Retinal pigment epithelial cell (primary cell): ENCODE data around the gene ABCC8.

ENCODE experiments used
- DNase-seq: peaks from one replicate; pipeline ENCODE4 v3.0.0-alpha.2; 2010; ENCODE audit warnings: low read depth
- H3K4me3 ChIP-seq: 2 replicates; pipeline ENCODE4 v1.5.1; 2011; ENCODE audit warnings: mild to moderate bottlenecking, low read length, control low read depth, moderate library complexity
- TF ChIP-seq, protein P1 (sequence below): conservative IDR thresholded peaks from 2 replicates; pipeline ENCODE4 v1.5.1; 2011; ENCODE audit warnings: low read depth, low read length, control low read depth, inconsistent platforms

The ABCC8 gene

DNA sequence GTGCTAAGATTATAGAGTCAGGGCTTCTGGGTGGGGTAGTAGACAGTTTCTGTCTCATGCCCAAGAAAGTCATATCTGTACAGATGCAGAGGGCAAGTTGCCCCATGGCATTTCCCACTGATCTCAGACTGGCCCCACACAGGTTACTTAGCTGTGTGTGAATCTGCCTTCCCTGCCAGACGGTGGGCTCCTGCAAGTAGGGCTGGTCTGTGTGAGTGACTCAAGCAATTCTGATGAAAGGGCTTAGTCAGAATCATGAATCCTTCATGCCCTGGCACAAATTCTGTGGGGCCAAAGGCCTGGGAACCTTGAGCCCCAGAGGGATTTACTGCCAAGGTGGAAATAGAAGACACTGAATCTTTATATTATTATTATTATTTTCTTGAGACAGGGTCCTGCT is 37.2 kb upstream of the ABCC8 start:
- TF ChIP-seq, protein P1, sequence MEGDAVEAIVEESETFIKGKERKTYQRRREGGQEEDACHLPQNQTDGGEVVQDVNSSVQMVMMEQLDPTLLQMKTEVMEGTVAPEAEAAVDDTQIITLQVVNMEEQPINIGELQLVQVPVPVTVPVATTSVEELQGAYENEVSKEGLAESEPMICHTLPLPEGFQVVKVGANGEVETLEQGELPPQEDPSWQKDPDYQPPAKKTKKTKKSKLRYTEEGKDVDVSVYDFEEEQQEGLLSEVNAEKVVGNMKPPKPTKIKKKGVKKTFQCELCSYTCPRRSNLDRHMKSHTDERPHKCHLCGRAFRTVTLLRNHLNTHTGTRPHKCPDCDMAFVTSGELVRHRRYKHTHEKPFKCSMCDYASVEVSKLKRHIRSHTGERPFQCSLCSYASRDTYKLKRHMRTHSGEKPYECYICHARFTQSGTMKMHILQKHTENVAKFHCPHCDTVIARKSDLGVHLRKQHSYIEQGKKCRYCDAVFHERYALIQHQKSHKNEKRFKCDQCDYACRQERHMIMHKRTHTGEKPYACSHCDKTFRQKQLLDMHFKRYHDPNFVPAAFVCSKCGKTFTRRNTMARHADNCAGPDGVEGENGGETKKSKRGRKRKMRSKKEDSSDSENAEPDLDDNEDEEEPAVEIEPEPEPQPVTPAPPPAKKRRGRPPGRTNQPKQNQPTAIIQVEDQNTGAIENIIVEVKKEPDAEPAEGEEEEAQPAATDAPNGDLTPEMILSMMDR: no peak
- DNase-seq: no peak
- no peak overlapping the region for H3K4me3 ChIP-seq

DNA sequence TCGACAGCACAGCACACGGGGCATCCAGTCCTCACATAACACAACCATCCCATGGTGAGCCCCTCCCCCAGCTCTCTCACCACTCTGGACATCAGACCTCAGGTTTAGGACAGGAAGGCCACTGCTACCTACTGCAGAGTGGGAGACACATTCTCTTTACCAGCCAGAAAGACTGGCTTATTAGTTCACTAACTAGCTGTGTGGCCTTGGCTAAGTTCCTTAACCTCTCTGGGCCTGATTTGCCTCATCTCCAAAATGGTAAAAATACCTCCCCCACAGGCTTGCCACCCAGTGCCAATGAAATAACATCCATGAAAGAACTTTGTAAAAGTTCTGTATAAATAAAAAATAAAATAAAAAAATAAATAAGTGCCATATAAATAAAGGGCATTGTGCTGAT is 35.5 kb upstream of the ABCC8 start:
- DNase-seq: no peak
- TF ChIP-seq, protein P1: no peak

DNA sequence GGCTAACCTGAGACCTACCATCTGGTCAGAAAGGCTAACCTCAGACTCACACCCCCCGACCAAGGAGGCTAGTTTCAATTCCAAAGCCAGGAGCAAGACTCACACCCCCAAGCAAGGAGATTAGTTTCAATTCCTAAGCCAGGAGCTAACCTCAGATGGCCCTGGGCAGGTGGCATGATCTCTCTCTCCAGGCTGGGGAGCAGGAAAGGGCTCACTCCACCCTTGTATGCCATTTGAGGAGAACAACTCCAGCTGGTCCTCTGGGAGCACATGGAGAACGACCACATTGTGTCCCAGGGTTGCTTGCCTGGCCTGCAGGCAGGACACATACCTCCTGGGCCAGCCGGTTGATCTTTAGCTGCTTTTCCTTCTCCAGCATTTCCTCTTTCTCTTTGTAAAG is 34.9 kb upstream of the ABCC8 start:
- TF ChIP-seq, protein P1: no peak
- no peak for DNase-seq
- H3K4me3 ChIP-seq: no peak overlapping the region

More for the DNA sequence above, 35.5 kb upstream of the ABCC8 start:
- no peak overlapping the region for H3K4me3 ChIP-seq

DNA sequence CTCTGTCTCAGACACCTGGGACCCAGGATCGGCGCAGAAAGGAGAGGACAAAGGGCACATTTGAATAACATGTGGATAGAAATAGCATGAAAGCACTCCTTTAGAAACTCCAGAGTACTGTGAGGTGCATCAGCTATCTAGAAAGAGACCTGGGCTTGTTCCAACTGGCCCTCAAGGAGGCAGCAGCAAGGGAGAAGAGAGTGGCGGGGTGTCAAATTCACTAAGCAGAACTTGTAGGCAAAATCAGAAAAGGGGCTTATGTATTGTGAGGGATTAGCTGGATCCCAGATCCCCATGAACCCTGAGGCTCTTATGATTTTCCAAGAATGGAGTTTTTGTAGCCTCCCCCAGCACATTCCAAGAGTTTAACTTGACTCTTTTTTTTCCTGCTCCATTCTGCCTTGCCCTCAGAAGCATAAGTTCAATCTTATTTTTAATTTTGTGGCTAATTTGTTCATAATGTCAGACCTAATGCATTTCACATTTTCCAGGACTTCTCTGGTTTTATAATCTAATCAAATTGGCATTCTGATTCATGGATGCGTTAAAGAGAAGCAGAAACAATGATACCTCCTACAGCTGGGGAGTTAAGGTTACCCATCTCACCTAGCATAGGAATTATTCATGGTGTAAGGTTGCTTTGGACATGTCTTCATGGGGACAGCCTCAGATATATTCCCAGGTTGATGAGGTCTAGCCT is 34.0 kb upstream of the ABCC8 start:
- DNase-seq: no peak
- TF ChIP-seq, protein P1: no peak
- H3K4me3 ChIP-seq: no peak overlapping the region

DNA sequence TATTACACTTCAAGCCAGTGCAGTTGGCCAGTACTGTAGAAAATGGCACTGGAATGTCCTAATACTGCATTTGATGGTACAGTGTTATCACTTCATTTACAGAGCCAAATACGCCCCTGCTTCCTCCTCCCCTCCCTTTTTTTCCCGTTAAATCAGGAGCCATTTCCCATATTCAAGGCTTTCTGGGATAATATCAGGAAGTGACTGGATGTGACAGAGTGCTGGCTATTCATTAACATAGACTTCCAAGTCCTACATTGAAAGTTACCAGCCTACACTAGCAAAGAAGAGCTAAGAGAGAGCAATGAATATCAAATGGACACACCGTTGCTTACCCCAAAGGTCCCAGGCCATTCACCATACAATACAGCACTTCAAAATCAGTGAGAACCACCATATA is 32.1 kb upstream of the ABCC8 start:
- H3K4me3 ChIP-seq: no peak overlapping the region
- DNase-seq: no peak
- TF ChIP-seq, protein P1: no peak

DNA sequence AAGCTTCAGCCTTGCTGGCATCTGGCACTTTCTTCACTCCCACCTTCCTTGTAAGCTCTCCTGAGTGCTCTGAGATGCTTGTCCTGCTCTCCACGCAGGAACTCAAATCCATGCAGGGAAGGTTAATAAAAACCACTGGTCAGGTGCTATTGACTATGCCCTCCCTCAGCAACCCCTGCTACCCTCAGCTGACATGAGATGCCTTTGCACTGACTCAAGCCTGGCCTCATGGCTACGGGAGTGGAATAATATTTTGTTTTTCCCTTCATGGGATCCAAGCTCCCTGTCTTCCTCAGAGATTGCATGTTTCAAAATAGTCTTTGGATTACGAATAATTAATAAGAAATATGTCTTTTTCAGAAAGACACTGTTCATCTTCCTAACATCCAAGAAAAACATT is 31.7 kb upstream of the ABCC8 start:
- no peak overlapping the region for H3K4me3 ChIP-seq
- DNase-seq: no peak
- TF ChIP-seq, protein P1: no peak

DNA sequence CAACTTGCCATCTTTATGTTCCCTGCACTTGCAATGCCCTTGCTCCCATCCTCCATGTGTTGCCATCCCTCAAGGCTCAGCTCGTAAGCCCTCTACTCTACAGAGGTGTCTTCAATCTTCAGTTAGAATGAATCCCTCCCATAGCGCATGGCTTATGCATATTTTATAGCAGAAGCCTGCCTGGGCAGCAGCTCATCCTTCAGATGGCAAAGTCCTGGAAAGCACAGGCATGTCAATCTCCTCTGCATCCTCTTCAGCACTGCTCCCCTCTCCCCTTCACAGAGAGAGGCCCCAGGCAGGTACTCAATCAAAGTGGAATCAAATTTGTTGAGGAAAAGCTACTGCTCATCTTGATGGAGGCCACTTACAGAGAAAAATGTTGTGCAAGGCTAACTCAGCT is 31.1 kb upstream of the ABCC8 start:
- no peak overlapping the region for H3K4me3 ChIP-seq
- TF ChIP-seq, protein P1: no peak
- DNase-seq: no peak
